ENCODE data around the gene TRPM3.

TRPM3 gene

DNA sequence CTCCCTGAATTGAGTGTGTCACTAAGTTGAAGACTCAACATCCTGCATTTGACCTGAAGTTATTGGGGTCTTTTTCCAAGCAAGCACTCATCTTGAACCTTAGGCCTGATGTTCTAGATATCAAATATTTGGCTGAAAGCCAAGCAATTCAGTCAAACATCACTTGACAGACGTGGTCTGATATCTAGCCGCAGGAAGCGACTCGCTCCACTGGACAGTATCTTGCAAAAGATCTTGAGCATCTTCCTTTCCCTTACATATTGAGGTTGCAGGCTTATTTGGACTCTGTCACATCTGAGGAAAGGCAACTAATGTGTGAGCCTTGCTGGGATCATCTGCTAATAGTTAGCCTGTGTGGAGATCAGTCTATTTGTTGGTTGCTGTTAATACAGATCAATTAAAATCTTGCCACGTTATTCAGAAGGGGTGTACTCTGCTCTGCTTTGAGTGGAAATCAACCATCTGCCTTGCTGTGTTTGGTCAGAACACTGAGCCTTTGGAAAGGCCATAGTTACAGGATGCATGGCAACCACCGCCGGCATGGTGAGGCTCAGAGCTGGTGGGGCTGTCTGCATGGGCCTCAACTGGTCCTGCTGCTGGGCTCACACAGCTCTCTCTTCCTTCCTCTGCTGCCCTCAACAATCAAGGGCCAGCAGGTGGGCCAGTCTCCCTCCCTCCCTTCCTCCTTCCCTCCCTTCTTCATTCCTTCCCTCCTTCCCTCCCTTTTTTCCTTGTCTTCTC, 540.0 kb downstream of the TRPM3 start:
- DNase-seq (ENCODE audit: low read depth in 2 of 2): no peak

- no peak for DNase-seq (ENCODE audit: low read depth in 2 of 2)
These were observed 540.7 kb downstream of the TRPM3 start for GRCh38 chr9:70580606-70581195.

DNA sequence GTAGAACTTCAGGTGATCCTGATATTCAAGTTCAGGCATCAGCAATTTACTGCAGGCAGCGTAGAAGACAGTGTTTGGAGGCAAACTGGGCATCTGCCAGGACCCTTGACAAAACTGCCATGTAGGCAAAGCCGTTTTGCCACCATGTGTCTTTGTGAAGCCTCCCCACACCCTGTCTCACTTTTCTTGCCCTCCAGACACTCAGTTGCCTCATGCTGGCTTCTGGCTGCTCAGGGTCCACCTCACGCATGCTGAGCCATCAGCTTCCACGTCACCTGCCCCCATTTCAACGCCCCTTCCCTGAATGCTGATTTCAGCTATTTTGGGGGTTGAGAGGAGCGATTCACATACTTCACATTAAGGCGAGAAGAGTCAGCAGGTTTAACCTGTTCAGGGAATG, 541.7 kb downstream of the TRPM3 start:
- DNase-seq (ENCODE audit: low read depth in 2 of 2): no peak

- no peak for DNase-seq (ENCODE audit: low read depth in 2 of 2)
These were observed 542.7 kb downstream of the TRPM3 start for GRCh38 chr9:70578720-70579119.

DNA sequence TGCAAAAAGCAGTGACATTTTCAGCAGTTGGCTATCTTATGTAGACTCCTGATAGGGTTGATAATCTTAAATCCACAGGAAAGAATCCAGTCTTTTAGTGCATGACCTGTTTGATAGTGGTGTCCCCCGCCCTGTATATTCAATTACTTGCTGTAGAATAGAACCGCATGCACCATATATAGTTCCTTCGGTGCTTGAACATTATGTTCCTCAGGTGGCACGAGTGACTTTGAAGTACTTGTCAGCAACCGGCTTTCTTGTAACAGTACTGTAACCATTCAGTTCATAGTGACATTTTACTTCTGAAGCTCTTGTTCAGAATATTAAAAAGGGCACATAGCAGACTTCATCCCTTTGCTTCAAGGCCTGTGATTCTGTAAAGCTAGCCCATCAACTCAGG, 543.8 kb downstream of the TRPM3 start:
- DNase-seq (ENCODE audit: low read depth in 2 of 2): no peak

GRCh38 chr9:70576116-70576515, 545.3 kb downstream of the TRPM3 start:
- DNase-seq (ENCODE audit: low read depth in 2 of 2): no peak

- DNase-seq (ENCODE audit: low read depth in 2 of 2): no peak
These were observed 547.1 kb downstream of the TRPM3 start for GRCh38 chr9:70574151-70574837.

- no peak for DNase-seq (ENCODE audit: low read depth in 2 of 2)
These were observed 548.1 kb downstream of the TRPM3 start for GRCh38 chr9:70573308-70573707.

DNA sequence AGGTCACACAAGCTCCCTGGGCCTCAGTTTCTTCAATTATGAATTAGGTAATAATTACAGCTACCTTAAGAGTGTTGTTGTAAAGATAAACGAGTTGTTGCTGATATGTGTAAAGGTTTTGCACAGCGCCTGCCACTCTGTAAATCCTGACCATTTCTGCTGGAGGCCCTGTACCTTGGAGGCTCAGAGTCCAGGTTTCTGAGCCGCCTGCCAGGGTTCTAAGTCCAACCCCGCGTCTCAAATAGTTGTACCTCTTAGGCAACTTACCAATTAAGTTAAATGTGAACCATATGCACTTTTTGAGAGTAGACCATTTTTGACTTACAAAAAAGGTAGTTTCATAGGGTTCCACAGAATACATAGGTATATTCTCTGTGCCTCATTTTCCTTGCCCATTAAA, 550.2 kb downstream of the TRPM3 start:
- no peak for DNase-seq (ENCODE audit: low read depth in 2 of 2)

- DNase-seq (ENCODE audit: low read depth in 2 of 2): no peak
These were observed 551.6 kb downstream of the TRPM3 start for GRCh38 chr9:70569791-70570190.

GRCh38 chr9:70569070-70569772, 552.2 kb downstream of the TRPM3 start:
- no peak for DNase-seq (ENCODE audit: low read depth in 2 of 2)

- DNase-seq (ENCODE audit: low read depth in 2 of 2): no peak
These were observed 553.9 kb downstream of the TRPM3 start for GRCh38 chr9:70567511-70567910.

- no peak for DNase-seq (ENCODE audit: low read depth in 2 of 2)
These were observed 554.7 kb downstream of the TRPM3 start for GRCh38 chr9:70566751-70567150.

GRCh38 chr9:70566066-70566465, 555.4 kb downstream of the TRPM3 start:
- DNase-seq (ENCODE audit: low read depth in 2 of 2): no peak

GRCh38 chr9:70564468-70565335, 556.7 kb downstream of the TRPM3 start:
- no peak for DNase-seq (ENCODE audit: low read depth in 2 of 2)

DNA sequence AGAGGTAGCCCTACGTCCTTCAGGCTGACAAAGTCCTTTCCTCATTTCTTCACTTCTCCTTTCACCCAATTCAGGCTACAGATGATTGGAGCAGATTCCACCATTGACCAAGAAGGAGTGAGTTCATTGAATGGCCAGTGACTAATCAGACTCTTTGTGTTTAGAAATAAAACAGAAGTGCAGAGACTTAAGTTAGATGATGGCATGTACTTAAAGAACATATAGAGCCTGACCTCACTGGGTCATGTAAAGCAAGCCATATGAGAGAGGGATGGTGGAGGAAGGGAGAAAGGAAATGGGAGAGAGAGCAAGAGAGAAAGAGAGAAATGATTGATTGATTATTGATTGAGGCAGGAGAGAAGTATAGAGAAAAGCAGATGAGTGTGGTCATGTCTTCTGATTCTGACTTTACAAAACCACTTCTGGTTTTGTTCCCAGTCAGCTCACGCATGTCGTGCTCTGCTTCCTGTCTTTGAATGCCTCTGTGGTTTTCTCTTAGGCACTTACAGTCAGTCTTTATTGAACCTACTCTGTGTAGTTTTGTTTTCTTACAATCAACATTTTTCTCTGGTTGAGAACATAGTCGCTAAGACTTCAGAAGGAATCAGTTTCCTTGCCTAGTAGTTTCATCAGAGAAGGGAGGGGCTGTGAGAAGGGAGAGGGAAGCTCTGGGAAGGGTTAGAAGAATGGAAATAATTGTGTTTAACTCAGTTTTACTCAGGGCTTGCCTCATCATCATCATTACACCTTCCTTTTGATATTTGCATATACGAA, 557.8 kb downstream of the TRPM3 start:
- peak; percentile 8 to 14 for DNase-seq (ENCODE audit: low read depth in 2 of 2)

DNA sequence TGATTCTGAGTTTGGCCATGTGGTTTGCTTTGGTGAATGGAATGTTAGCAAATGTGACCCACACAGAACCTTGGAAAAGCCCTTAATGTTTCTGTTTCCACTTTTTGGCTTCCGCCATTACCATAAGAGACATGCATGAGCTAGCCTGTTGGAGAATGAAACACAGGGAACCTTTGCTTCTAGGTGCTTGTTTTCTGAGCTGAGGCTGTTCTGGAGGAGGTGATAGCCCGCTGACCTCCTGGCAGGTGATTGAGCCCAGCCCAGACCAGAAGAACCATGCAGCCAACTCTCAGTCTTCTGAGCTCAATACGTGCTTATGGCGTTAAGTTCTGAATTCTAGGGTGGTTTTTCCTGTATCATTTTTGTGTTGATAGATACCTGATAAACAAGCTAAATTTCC, 558.4 kb downstream of the TRPM3 start:
- DNase-seq (ENCODE audit: low read depth in 2 of 2): no peak

GRCh38 chr9:70561786-70562395, 559.5 kb downstream of the TRPM3 start:
- no peak for DNase-seq (ENCODE audit: low read depth in 2 of 2)

DNA sequence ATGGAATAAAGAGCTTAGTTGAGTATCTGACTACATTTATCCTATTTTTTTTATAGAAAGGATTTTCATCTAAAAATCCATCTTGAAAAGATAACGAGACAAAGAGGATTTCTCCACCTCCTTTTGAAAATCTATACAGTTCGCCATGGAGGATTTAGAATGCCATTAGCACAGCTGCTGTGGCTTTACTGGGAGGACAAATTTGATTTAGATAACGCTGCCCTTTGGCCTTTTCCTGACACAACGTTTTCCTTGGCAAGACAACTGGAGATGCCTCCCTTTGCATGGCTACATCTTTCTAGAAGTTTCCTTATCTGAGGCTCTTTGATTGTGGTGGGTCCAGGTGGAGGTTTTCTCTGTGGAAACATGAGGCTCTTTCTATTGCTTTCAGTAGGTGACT, 560.3 kb downstream of the TRPM3 start:
- DNase-seq (ENCODE audit: low read depth in 2 of 2): no peak

DNA sequence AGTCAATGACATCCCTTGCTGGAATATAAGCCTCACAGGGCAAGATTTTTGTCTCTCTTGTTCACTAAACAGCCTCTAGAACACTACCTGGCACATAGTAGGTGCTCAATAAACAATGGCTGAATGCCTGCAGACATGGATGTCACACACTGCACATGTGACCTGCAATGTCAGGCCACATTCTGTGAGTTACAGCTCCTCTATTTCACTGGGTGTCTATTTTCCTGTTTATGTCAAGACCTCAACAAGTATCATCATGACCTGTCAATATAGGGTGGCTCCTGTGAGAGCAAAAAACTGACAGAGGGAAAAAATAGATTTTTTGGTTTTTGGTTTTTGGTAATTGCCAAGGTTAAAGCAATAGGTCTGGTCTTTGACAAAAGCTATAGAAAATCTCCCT, 562.3 kb downstream of the TRPM3 start:
- DNase-seq (ENCODE audit: low read depth in 2 of 2): no peak

Data from activated CD8-positive, alpha-beta memory T cell treated with anti-CD3 and anti-CD28 coated beads for 4 hours (primary cell).